HG03103 (cell line): Measurements from ENCODE around the gene TP53TG5.

ENCODE experiments used
- ATAC-seq: cut with Tn5 transposase; IDR thresholded peaks from one replicate; pipeline ENCODE4 v1.9.1; 2021; ENCODE audit warnings: low read depth; ENCODE audit not compliant: unreplicated experiment

Gene TP53TG5

DNA sequence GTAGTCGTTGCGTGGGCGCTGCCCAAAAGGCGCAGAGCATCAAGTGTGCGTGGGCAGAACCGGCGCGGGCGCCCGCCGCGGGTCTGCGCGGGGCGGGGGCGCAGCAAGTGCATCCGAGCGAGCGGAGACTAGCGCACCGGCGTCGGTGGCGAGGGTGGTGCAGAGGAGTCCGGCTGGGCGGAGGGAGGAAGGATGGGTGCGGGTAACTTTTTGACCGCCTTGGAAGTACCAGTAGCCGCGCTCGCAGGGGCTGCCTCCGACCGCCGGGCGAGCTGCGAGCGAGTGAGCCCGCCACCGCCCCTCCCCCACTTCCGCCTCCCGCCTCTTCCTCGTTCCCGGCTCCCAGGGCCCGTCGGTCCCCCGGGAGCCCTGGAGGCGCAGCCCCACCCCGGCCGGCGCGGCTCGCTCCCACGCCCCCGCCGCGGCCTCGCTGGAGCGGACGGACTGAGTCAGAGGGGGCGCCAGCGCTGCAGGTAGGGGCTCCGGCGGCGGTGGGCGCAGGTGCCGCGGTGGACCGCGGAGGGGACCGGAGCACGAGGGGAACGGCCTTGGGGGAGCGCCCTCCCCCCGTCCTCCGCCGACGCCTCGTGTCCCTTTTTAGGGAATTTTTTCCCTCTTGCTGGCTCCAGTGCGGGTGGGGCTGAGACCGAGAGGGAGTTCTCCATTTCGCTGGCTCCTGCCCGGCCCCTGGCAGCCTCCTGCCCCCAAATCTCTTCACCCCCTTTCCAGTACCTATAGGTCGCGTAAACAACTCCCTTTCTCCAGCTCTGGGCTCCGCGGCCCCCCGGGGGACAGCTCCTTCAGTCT lies 28.3 kb upstream of the TP53TG5 start:
- ATAC-seq = no peak

DNA sequence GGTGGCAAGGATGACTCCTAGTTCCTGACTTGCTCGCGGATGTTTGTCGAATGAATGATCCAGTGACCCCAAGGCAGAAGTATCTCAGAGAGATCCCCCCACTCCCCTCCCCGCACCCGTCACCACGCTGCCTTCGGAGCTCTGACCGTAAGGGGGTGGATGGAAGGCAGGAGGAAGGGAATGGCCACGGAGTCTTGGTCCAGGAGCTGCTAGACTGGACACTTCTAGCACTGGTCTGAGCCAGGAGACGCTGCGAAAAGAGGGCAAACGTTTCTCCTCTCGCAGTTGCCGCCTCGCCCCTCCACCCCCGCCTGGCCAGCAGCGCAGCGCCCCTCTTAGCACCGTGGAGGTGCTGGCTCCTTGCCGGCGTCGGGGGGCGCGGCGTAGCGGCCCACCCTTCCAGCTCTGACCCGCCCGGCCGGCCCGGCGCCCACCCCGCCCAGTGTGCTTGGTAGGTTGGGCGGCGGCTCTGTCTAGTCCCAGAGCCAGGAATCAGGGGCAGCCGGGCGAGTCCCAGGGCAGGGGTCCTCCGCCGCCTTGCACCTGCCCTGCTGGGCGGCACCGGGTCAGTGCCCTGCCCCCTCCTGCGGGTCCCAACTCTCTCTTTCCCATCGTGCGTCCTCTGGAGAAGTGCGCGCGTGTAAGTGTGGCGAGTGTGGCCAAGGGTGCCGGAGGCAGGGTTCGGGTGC lies 27.6 kb upstream of the TP53TG5 start:
- no peak for ATAC-seq

DNA sequence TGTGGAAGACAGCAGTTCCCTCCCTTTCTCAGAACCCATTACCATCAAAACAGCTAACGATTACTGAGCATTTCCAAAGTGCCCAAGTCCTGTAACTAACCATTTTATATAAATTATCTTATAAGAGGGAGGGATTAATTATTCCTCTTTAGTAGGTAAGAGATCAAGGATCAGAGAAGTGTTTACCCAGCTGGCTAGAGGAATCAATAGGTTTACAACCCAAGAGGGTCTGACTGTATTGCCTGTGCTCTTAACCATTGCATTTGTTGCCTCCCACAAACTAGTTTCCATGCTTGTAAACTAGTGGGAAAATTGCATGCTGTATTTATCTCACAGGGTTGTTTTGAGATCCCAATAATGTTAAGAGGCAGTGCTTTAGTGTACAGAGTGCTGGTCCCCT lies 26.3 kb upstream of the TP53TG5 start:
- no peak for ATAC-seq

DNA sequence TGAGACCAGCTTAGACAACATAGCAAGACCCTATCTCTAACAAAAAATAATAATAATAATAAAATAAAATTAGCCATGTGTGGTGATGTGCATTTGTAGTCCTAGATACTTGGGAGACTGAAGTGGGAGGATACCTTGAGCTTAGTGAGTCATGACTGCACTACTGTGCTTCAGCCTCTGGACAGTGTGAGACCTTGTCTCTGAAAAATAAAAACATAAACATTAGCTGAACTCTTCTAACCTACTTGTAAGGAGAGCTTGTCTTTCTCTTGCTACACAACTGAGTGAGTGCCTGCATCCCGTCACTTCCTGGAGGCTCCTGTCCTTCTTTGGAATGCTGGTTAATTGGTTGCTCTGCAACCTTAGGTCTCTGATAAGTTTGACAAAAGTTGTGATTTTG lies 24.8 kb upstream of the TP53TG5 start:
- ATAC-seq = no peak

DNA sequence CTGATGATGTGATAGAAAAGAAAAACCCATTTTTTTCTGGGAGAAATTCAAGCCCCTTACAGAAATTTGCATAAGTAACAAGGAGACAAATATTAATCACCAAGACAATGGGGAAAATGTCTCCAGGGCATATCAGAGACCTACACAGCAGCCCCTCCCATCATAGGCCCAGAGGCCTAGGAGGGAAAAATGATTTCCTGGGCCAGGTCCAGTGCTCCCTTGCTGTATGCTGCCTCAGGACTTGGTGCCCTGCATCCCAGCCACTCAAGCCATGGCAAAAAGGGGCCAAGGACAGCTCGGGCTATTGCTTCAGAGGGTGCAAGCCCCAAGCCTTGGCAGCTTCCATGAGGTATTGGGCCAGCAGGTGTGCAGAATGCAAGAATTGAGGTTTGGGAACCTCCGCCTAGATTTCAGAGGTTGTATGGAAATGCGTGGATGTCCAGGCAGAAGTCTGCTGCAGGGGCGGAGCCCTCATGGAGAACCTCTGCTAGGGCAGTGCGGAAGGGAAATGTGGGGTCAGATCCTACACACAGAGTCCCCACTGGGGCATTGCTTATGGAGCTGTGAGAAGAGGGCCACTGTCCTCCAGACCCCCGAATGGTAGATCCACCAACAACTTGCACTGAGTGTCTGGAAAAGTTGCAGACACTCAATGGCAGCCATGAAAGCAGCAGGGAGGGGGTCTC lies 22.4 kb upstream of the TP53TG5 start:
- ATAC-seq = no peak

DNA sequence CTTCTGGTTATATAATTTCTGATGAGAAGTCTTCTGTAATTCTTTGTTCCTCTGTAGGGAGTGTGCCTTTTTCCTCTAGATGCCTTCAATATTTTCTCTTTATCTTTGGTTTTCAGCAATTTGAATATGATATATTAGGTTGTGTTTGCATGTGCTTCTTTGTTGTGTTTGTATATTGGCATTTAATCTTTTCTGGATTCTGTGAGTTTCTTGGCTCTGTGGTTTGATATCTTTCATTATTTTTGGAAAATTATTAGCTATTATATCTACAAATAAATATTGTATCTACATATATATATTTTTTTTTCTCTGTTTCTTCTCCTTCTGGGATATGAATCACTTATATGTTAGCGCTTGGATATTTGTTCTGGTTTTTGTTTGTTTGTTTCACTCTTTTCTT lies 20.9 kb upstream of the TP53TG5 start:
- no peak for ATAC-seq

DNA sequence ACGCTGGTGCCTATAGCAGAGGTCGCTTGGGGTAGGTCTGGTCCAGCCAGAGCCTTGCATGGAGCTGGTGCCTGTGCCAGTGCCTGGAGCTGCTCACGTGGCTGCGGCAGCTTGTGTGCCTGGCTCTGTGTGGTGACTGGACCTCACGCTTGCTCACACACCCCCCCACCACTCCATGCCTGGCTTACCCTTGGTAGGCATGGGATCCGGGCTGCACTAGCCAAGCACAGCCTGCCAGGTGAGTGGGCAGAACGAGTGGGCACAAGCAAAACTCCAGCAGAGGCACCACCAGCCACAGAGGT lies 16.9 kb upstream of the TP53TG5 start:
- no peak for ATAC-seq

DNA sequence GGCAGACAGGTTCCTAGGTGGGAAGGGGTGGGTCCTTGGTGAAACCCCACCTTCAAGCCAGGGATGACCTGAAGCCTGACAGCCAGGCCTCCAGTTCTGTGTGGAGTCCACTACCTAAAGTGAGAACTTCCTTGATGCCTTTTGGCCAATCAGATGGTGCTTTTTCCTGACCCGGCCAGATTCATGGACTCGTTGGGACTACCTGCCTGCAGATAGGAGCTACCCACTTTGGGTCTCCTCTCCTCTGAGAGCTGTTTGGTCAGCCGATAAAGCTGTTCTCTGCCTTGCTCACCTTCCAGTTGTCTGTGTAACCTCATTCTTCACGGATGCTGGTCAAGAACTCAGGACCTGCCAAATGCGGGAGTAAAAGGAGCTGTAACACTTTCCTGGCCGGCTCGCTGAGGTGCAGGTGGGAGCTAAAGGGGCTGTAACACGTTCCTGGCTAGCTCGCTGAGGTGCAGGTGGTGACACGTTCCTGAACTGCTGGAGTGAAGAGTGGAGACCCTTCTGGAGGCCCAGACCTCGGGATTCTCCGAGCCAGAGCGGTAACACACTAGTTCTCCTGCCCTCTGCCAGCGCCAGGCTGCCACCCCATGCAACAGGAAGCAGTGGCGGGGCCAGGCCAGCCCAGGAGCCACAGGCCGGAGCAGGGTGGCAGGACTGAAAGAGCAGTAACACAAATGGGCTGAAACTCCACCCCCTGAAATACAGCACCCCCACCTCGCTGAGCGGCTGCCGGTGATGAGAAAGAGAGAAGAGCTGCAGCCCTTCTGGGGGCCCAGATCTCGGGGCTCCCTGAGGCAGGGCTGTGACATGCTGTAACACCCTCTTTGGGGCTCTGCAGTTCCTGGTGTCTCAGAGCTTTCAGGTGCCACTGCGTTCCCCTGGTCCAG lies 16.3 kb upstream of the TP53TG5 start:
- ATAC-seq = no peak

DNA sequence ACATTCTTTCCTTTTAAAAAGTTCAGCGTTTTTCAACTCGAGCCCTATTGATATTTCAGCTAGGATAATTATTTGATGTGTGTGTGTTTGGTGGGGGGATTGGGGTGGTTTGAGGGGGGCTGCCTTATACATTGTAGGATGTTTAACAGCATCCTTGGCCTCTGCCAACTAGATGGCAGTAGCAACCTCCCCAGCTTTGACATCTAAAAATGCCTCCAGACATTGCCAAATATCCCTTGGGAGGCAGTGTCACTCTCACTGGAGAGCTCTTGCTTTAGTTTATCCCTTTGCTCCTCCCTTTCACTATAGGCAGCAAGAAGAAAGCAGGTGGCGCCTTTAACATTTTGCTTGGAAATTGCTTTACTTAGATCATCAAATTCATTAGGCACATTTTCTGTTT lies 14.6 kb upstream of the TP53TG5 start:
- ATAC-seq = no peak

DNA sequence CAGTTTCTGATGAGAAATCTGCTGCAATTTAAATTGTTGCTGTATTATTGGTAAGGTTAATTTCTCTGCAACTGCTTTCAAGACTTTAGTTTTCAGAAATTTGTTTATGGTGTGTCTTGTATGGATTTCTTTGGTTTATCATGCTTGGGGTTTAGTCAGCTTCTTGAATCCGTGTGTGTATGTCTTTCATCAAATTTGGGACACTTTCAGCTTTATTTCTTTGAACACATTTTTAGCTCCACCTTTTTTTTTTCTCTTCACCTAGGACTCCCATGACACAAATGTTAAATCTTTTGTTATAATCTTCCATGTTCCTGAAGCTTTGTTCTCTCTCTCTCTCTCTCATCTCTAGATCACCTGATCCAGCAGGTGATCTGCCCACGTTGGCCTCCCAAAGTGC lies 13.4 kb upstream of the TP53TG5 start:
- ATAC-seq = no peak

DNA sequence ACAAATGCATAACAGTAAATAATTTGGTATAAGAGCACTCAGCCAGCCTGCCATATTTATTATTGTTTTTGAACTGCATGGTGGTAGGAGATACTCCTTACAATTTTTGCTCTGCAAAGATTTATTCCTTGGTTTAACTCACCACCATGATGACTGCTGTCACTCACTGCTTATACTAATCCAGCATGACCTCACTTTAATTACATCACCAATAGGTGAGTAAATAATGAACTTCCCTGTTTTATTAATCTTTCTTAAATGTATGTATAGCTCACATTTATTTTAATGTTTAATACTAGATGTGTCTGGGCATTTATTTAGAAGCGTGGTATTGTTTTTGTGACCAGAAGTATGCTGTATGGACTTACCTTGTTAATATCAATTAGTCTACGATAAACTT lies 12.8 kb upstream of the TP53TG5 start:
- no peak for ATAC-seq

DNA sequence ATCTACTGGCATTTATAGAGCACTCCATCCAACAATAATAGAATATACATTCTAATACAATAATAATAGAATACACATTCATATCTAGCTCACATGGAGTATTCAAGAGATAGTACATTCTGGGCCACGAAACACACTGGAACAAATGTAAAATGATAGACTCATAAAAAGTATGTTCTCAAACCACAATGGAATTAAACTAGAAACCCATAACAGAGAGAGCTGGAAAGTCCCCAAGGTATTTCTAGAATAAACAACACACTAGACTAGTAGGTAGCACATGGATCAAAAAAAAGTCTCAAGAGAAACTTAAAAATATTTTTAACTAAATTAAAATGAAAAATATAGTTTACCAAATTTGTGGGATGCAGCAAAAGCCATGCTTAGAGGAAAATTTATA lies 9.1 kb upstream of the TP53TG5 start:
- ATAC-seq = no peak

DNA sequence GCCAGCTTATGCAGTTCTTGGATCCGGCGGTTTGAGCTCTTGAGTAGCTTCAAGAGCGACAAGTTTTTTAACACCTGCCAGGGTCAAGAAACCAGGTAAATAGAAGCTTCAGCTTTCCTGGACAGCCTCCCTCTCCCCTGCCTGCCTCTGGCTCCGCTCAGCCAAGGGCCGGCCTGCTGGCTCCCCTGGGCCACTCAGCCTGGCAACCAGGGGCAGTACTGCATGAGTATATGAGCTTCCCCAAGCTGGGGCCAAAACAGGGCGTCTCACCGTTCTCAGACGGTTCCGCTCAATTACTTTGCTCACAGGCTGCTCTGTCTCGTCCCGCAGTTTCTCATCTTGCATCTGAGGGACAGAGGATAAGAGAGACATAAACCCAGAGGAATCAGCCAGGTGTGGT lies 856 bp downstream of the TP53TG5 start:
- no peak for ATAC-seq

DNA sequence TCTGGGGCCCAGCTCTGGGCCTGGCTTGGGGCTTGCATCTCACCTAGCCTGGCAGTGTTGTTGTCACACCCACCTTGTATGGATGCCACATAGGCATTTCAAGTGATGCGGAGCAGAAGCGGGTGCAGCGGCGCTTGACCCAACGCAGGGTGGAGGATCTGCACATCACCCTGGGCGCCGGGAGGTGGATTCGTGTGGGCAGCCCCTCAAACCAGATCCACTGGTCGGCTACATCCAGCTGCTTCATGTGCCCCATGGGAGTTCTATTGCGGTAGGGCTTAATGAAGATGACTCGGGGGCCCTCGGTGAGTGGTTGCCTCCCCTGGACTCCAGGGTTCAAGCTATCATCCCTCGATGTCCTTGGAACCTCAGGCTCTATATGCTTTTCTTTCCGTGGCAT lies 3.2 kb downstream of the TP53TG5 start:
- no peak for ATAC-seq

DNA sequence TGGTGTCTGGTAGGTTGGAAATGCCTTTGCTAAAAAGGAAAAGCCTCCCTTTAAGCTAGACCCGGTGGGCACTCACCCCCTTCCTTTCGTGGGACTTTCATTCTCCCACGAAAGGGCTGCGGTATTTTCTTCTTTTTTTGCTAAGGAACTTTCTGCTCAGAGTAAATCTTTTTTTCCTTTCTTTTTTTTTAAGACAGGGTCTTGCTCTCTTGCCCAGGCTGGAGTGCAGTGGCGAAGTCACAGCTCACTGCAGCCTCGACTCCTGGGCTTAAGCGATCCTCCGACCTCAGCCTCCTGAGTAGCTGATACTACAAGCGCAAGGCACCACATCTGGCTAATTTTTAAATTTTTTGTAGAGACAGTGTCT lies 4.0 kb downstream of the TP53TG5 start:
- ATAC-seq = no peak

DNA sequence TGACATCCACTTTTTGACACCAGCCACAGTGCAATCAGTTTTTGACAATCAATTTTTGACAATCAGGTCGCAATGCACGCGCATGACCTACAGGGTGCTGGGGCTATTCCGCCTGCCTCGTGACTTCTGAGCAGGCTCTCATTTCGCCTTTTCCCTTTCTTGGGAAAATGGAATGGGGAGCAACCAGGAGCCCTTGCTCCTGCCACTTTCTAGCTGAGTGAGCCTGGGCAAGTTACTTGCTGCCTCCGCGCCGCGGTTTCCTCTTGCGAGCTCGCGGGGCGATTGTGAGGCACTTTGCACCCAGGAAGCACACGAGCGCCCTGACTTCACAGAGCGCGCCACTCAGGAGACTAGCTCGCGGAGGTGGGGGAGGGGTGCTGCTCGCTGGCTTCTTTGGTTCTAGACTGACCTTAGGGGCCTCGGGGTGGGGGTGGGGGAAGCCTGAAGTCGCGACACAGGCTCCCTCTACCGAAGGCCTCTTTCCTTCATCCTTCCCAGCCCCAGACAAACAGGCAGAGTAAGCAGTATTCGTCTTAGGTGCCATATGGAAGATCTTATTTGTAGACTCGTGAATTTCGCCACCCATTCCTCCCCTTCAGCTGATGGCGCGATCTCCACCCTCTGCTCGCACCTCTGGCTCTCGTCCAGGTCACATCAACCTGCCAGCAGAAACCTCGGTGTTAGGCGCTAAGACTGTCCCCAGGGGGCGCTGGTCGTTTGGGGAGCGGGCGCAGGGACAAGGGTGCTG lies 4.6 kb downstream of the TP53TG5 start:
- no peak for ATAC-seq

DNA sequence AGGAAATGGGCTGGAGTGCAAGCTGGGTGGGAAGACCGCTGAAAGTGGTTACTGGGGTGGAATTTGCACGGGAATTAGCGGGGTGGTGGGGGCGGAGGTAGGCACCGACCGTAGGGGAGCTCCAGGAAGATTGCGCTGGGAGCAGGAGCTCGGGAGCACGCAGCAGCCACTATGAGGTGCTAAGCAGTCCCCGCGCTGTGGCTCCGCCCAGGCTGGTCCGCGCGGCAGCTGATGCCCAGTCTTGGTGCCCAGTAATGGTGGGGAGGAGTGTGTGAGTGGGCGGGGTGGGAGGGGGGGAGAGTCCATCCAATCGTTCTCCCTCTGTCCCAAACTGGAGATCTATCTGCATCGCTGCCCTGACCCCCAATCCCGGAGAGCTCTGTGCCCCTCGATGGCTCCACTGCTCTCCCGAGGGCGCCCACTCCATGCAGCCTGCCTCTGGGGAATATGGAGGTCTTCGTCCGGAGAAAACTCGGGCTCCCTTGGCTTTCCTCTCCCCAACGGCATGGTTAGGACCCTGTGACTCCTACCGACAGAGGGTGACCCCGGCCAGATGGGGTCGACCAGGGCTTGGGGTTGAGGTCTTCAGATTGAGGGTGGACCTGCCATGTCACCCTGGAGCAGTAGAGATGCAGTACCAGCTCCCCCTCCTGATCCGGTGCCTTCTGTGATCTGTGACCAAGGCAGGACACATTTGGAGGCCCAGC lies 5.3 kb downstream of the TP53TG5 start:
- no peak for ATAC-seq

DNA sequence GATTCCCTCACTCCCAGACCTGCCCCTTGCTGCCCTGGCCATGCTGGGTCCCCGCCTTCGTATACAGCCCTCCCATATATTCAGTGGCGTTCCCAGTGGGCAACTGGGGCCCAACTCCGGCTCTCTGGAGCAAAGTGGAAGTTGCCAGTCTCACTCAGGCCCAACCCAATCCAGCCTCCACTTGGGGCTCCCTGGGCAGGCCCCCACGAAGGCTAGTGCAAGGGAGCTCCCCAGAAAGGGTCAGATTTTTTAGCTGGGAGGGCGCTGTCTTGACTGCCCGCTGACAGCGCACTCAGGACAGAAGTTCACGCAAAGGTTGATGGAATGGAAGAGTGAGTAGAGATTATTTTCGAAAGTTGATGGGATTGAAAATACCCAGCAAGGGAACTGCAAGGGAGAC lies 5.9 kb downstream of the TP53TG5 start:
- no peak for ATAC-seq

DNA sequence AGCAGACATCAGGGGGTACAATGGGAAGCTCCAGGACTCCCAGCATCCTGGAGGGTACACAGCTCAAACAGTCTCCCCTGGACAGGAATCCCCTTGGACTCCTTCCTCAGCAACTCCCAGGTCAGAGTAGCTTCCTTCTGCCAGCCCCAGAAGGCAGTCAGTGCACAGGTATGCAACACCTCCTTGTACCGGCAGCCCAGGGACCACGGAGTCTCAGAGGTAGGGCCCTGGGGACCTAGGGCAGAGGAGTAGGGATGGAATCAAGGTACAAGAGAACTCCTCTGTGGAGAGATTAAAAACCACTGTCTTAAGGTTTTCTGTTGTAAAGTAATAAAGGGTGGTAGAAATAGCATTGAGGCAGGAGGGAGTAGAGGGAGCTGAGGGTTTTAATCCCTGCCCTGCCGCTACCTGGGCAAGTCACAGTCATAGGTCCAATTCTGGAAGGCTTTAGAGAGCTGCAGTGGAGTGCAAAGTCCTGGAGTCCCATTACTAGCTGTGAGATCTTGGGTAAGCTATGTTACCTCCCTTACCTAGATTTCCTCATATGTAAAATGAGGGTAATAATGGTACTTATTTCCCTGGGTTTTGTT lies 7.5 kb downstream of the TP53TG5 start:
- no peak for ATAC-seq
